Esophagus muscularis mucosa (tissue), 4 donors: Measurements from ENCODE around the gene PLXDC2. TPM values are rescaled to one million over a fixed set of nuclear protein-coding genes. Genes with fewer than 3 reads are reported as not detected.

ENCODE experiments used
- DNase-seq: peaks from one replicate; pipeline ENCODE4 v3.0.0-alpha.2; 2017; ENCODE audit errors: extremely low spot score
- H3K27ac ChIP-seq, 4 donors: fragments of 200-600 bp; sonication (generic); replicated peaks in 1 of 4; 1 replicate in 3 of 4; 2 replicates in 1 of 4; pipeline ENCODE4 v1.5.1; 2016 to 2019; ENCODE audit warnings: mild to moderate bottlenecking in 1 of 4
- H3K27me3 ChIP-seq, 4 donors: fragments of 200-600 bp; sonication (generic); one replicate each; pipeline versions ENCODE4 v1.5.1 to v1.6.0; 2016 to 2019
- H3K36me3 ChIP-seq, 4 donors: fragments of 200-600 bp; sonication (generic); one replicate each; pipeline ENCODE4 v1.5.1; 2016 to 2019
- H3K4me1 ChIP-seq, 4 donors: fragments of 200-600 bp; sonication (generic); one replicate each; pipeline ENCODE4 v1.5.1; 2016 to 2019
- H3K4me3 ChIP-seq, 4 donors: fragments of 200-600 bp; sonication (generic); 1 replicate in 2 of 4; 2 replicates in 2 of 4; pipeline ENCODE4 v1.5.1; 2016 to 2019; ENCODE audit warnings: mild to moderate bottlenecking in 4 of 4, moderate library complexity in 1 of 4
- H3K9me3 ChIP-seq, 4 donors: fragments of 200-600 bp; sonication (generic); 1 replicate in 3 of 4; 2 replicates in 1 of 4; pipeline ENCODE4 v1.5.1; 2016 to 2019
- EP300 ChIP-seq: sonication (generic); formaldehyde crosslinking; IDR thresholded peaks from one replicate; pipeline ENCODE4 v1.6.1; 2017; ENCODE audit warnings: antibody characterized with exemption
- POLR2A ChIP-seq: fragments of 450-650 bp; IDR thresholded peaks from one replicate; pipeline ENCODE4 v1.6.1; 2017; ENCODE audit warnings: antibody characterized with exemption, moderate library complexity, mild to moderate bottlenecking, low read depth
- POLR2AphosphoS5 ChIP-seq, 2 donors: sonication (generic); formaldehyde crosslinking; IDR thresholded peaks; one replicate each; pipeline ENCODE4 v1.6.1; 2017; ENCODE audit warnings: antibody characterized with exemption in 2 of 2
- WGBS: methylation state at CpG from one replicate; pipeline ENCODE4 v1.1.5; 2018; 5-methylcytosine and 5-hydroxymethylcytosine counted together
- intact Hi-C: fragments of 100-400 bp; cut with DNase I; formaldehyde crosslinking; loops from one replicate; pipeline ENCODE4 v1.15.1; 2023
- total RNA-seq, 4 donors: library from RNA; depleted of rRNA; stranded (reverse); fragments of >200 nt; gene quantifications; one replicate each; pipeline versions ENCODE4 v1.1.0 to v1.2.1, GENCODE V29; 2016
- TF ChIP-seq, protein P1 (sequence below), 3 experiments: fragments of 200-600 bp in 2 of 3; fragments of 450-650 bp in 1 of 3; sonication (generic) in 2 of 3; IDR thresholded peaks; one replicate each; pipeline ENCODE4 v1.5.1; 2017 to 2019; ENCODE audit warnings: antibody characterized with exemption in 3 of 3, mild to moderate bottlenecking in 2 of 3, moderate library complexity in 1 of 3

Gene PLXDC2
- total RNA-seq, 4 donors from 2014 or later: 28.7 to 54.2 (median 42.4) TPM

DNA sequence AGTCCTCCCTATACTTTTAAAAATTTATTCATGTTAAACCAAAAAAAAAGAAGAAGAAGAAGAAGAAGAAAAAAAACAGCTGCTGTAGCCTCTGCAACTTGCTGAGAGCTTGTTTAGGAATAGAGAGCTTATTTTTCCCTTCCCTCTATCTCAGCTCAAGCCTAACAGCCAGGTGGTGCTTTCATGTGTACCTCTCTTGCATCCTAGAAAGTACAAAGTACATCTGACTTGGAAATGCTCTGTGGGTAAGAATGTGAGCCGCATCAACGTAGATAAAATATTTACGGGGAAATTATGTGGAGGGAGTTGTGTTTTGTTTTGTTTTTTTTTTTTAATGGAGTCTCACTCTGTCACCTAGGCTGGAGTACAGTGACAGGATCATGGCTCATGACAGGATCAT, 99.6 kb downstream of the PLXDC2 start:
- Histone ChIP-seq H3K4me3 (no peak overlapping the region), H3K9me3 (no peaks in the 10 kb centered on the region), H3K27me3 (no peaks in the 10 kb centered on the region), H3K27ac (no peak overlapping the region), H3K36me3 (no peaks in the 10 kb centered on the region), H3K4me1 (peaks cover 19 to 31% (median 29%) of the 10 kb centered on the region in 4 donors)
- no peak for DNase-seq
- intact Hi-C loops: no loop called here
- TF ChIP-seq POLR2AphosphoS5 (IDR thresholded peaks at IDR 0.05) (no peak), POLR2A (no peak)
- WGBS: 98% methylated on average over 3 of the region's 3 CpGs

DNA sequence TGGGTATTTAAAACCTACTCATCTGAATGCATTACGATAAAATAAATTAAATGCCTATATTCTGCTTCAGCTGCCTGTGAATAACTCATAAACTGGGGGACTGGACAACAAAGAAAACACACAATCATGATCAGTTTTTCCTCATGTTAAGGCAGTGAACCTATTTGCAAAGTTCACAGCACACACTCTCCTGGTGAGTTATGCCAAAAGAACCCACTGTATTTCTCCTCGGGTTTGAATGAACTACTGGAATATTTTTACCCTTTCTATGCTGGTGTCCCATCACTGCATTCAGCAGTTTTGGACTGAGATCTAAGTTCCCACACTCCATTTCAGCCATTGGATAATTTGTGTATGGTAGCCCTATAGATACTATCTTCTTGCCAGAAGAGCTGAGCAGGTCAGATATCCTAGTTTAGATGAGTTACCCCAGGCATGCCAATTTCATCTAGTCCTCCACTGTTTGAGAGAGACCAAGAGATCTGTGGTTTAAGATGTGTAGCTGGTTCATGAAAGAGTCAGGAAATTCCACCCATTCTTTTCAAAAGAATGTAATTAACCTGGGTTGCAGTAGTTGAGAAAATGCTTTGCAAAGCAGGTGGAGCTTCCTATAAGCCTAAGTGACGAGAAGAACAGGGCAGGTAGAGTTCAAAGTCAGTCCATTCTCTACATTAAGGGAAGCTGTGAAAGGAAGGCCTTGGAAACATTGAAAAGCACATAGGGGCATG, 101.7 kb downstream of the PLXDC2 start:
- no peak for DNase-seq
- Histone ChIP-seq H3K9me3 (no peaks in the 10 kb centered on the region), H3K4me3 (no peak overlapping the region), H3K36me3 (no peaks in the 10 kb centered on the region), H3K4me1 (peaks cover 31 to 50% (median 50%) of the 10 kb centered on the region in 4 donors), H3K27ac (no peak overlapping the region), H3K27me3 (no peaks in the 10 kb centered on the region)
- 75% methylated on average over 3 of the region's 3 CpGs for WGBS
- intact Hi-C loops: no loop called here
- TF ChIP-seq, protein P1, sequence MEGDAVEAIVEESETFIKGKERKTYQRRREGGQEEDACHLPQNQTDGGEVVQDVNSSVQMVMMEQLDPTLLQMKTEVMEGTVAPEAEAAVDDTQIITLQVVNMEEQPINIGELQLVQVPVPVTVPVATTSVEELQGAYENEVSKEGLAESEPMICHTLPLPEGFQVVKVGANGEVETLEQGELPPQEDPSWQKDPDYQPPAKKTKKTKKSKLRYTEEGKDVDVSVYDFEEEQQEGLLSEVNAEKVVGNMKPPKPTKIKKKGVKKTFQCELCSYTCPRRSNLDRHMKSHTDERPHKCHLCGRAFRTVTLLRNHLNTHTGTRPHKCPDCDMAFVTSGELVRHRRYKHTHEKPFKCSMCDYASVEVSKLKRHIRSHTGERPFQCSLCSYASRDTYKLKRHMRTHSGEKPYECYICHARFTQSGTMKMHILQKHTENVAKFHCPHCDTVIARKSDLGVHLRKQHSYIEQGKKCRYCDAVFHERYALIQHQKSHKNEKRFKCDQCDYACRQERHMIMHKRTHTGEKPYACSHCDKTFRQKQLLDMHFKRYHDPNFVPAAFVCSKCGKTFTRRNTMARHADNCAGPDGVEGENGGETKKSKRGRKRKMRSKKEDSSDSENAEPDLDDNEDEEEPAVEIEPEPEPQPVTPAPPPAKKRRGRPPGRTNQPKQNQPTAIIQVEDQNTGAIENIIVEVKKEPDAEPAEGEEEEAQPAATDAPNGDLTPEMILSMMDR (IDR thresholded peaks at IDR 0.05): no peak

DNA sequence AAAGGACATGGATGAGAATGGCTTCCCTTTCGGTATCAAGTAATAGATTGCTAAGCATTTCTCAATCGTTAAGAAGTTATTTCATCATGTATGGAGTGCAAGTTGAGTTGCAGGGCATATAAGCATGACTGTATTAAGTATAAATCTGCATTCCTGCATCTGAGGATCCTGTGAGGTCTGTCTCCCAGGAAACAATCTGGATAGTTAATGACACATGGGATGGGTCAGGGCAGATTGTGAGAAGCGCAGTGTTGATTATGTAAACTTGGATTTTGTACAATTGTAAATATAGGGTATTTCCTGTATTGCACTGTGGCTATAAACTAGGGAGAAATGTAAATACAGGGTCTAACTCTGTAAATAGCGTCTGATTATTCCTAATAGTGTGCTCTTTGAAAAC, 102.6 kb downstream of the PLXDC2 start:
- DNase-seq: no peak
- Histone ChIP-seq H3K27ac (no peak overlapping the region), H3K4me1 (peaks cover 31 to 57% (median 53%) of the 10 kb centered on the region in 4 donors), H3K4me3 (no peak overlapping the region), H3K9me3 (no peaks in the 10 kb centered on the region), H3K27me3 (no peaks in the 10 kb centered on the region), H3K36me3 (no peaks in the 10 kb centered on the region)
- WGBS: 68% methylated on average over 4 of the region's 4 CpGs
- intact Hi-C loops: no loop called here
- TF ChIP-seq, protein P1 (IDR thresholded peaks at IDR 0.05): no peak
- TF ChIP-seq POLR2A: no peak
- no peak for TF ChIP-seq POLR2AphosphoS5 (IDR thresholded peaks at IDR 0.05)
- TF ChIP-seq EP300: no peak

DNA sequence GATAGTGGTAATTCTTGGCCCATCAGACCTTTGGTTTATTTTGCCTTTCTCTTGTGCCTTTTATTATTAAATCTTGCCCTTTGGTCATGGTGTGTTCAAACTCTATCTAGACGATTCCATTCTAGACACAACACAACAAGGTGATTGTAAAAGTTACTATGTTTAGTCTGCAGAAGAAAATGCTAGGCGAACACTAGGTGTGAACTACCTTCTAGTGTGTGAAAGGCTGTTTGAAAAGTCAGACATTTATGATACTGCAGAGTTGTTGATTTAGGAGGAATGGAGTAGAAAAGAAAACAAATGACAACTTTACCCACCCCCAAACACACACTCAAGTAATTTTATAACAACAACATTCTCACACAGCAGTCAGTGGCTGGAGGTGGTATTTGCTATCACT, 103.4 kb downstream of the PLXDC2 start:
- Histone ChIP-seq H3K27ac (no peak overlapping the region), H3K9me3 (no peaks in the 10 kb centered on the region), H3K36me3 (no peaks in the 10 kb centered on the region), H3K27me3 (no peaks in the 10 kb centered on the region), H3K4me1 (peaks cover 31 to 57% (median 53%) of the 10 kb centered on the region in 4 donors), H3K4me3 (no peak overlapping the region)
- intact Hi-C loops: loop anchor here (5.0 kb wide), 1 partner anchor 102 kb away; the partner anchor contains the start of gene PLXDC2
- 83% methylated on average over 2 of the region's 2 CpGs for WGBS
- no peak for DNase-seq
- TF ChIP-seq EP300 (no peak), POLR2A (no peak)
- TF ChIP-seq, protein P1 (IDR thresholded peaks at IDR 0.05): no peak

DNA sequence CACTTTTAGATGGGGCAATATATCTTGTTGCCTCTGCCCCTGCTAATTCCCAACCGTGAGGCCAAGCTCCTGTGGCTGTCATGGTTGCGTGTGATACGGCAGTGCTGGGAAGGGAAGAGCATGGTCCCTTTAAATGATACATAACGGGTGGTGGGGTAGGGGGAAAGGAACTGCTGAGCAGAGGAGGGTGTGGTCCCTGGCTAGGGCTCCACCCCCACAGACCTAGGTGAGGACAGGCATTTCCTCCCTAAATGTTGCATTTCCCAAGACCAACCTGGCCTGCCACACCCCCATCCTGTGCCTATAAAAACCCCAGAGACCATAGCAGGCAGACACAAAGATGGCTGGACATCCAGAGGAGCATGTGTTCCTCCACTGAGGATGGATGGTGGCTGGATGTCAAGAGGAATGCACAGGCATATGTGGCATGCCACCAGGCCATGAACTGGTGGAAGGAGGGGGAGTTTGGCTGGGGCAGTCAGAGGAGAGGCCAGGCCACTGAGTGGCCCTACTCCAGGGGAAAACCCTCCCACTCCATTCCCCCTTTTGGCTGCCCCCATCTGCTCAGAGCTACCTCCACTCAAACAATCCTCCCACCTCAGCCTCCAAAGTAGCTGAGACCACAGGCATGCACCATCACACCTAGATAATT, 104.0 kb downstream of the PLXDC2 start:
- intact Hi-C loops: loop anchor here (5.0 kb wide), 1 partner anchor 103 kb away; the partner anchor contains the start of gene PLXDC2
- H3K4me3 ChIP-seq: no peak overlapping the region
- H3K36me3 ChIP-seq: no peaks in the 10 kb centered on the region
- 94% methylated on average over 4 of the region's 4 CpGs for WGBS
- no peak for DNase-seq
- no peak overlapping the region for H3K27ac ChIP-seq
- TF ChIP-seq, protein P1 (IDR thresholded peaks at IDR 0.05): no peak
- TF ChIP-seq EP300 (no peak), POLR2AphosphoS5 (IDR thresholded peaks at IDR 0.05) (no peak), POLR2A (no peak)
- H3K9me3 ChIP-seq: no peaks in the 10 kb centered on the region
- H3K4me1 ChIP-seq: peaks cover 31 to 57% (median 53%) of the 10 kb centered on the region in 4 donors
- no peaks in the 10 kb centered on the region for H3K27me3 ChIP-seq
